Trophoblast cell (in vitro differentiated cells and primary cell): ENCODE data around the gene SUCLG2.

Experiments
- DNase-seq, 2 donors: peaks; one replicate each; pipeline ENCODE4 v3.0.0-alpha.2; 2016
- H2AFZ ChIP-seq: 2 replicates; pipeline ENCODE4 v1.6.1; 2013; ENCODE audit warnings: low read length, moderate library complexity, mild to moderate bottlenecking; ENCODE audit not compliant: insufficient read depth, poor library complexity
- H2AK5ac ChIP-seq: 2 replicates; pipeline ENCODE4 v1.6.1; 2013; ENCODE audit warnings: mild to moderate bottlenecking, low read length
- H2BK120ac ChIP-seq: 2 replicates; pipeline ENCODE4 v1.6.1; 2013; ENCODE audit warnings: low read length, mild to moderate bottlenecking, moderate library complexity; ENCODE audit not compliant: insufficient read depth, poor library complexity
- H2BK12ac ChIP-seq: 2 replicates; pipeline ENCODE4 v1.6.1; 2013; ENCODE audit warnings: mild to moderate bottlenecking, low read length, moderate library complexity
- H2BK5ac ChIP-seq: 2 replicates; pipeline ENCODE4 v1.6.1; 2013; ENCODE audit warnings: low read length, low read depth, moderate library complexity, mild to moderate bottlenecking; ENCODE audit not compliant: poor library complexity
- H3K14ac ChIP-seq: 2 replicates; pipeline ENCODE4 v1.6.1; 2013; ENCODE audit warnings: mild to moderate bottlenecking, low read length
- H3K18ac ChIP-seq: 2 replicates; pipeline ENCODE4 v1.6.1; 2013; ENCODE audit warnings: mild to moderate bottlenecking, low read length
- H3K23ac ChIP-seq: 2 replicates; pipeline ENCODE4 v1.6.1; 2013; ENCODE audit warnings: low read length
- H3K27ac ChIP-seq: 2 replicates; pipeline ENCODE4 v1.5.1; 2013; ENCODE audit warnings: low read depth, mild to moderate bottlenecking, inconsistent platforms, low read length, moderate library complexity
- H3K27me3 ChIP-seq: 2 replicates; pipeline ENCODE4 v1.6.1; 2013; ENCODE audit warnings: inconsistent platforms, mild to moderate bottlenecking, low read length, moderate library complexity; ENCODE audit not compliant: insufficient read depth
- H3K36me3 ChIP-seq, 2 experiments: 1 replicate in 1 of 2; 2 replicates in 1 of 2; pipeline ENCODE4 v1.6.1; 2013; ENCODE audit warnings: low read length in 2 of 2, mild to moderate bottlenecking in 2 of 2, moderate library complexity in 1 of 2; ENCODE audit not compliant: insufficient read depth in 2 of 2, control insufficient read depth in 1 of 2
- H3K4ac ChIP-seq: 2 replicates; pipeline ENCODE4 v1.6.1; 2013; ENCODE audit warnings: low read depth, mild to moderate bottlenecking, low read length, moderate library complexity
- H3K4me1 ChIP-seq, 2 experiments: 1 replicate in 1 of 2; 2 replicates in 1 of 2; pipeline ENCODE4 v1.6.1; 2013; ENCODE audit warnings: low read length in 2 of 2, mild to moderate bottlenecking in 2 of 2, moderate library complexity in 1 of 2; ENCODE audit not compliant: insufficient read depth in 2 of 2, control insufficient read depth in 1 of 2
- H3K4me2 ChIP-seq: 2 replicates; pipeline ENCODE4 v1.6.1; 2013; ENCODE audit warnings: inconsistent platforms, mild to moderate bottlenecking, low read length, moderate library complexity
- H3K4me3 ChIP-seq: 2 replicates; pipeline ENCODE4 v1.5.1; 2013; ENCODE audit warnings: mild to moderate bottlenecking, low read depth, low read length, inconsistent platforms
- H3K79me1 ChIP-seq: one replicate; pipeline ENCODE4 v1.6.1; 2013; ENCODE audit warnings: low read length
- H3K79me2 ChIP-seq: 2 replicates; pipeline ENCODE4 v1.6.1; 2013; ENCODE audit warnings: low read length, mild to moderate bottlenecking; ENCODE audit not compliant: control insufficient read depth, insufficient read depth, poor library complexity
- H3K9ac ChIP-seq: 2 replicates; pipeline ENCODE4 v1.6.1; 2013; ENCODE audit warnings: mild to moderate bottlenecking, low read length
- H3K9me3 ChIP-seq: 2 replicates; pipeline ENCODE4 v1.6.1; 2013; ENCODE audit warnings: low read depth, mild to moderate bottlenecking, control low read depth, inconsistent platforms, low read length; ENCODE audit not compliant: insufficient read depth
- H4K12ac ChIP-seq: 2 replicates; pipeline ENCODE4 v1.6.1; 2013; ENCODE audit warnings: low read depth, mild to moderate bottlenecking, low read length, moderate library complexity
- H4K8ac ChIP-seq: 2 replicates; pipeline ENCODE4 v1.6.1; 2013; ENCODE audit warnings: low read depth, mild to moderate bottlenecking, low read length, moderate library complexity
- H4K91ac ChIP-seq: one replicate; pipeline ENCODE4 v1.6.1; 2013; ENCODE audit warnings: low read depth, mild to moderate bottlenecking, low read length, moderate library complexity
- WGBS: extraction: QIAGEN DNeasy Blood & Tissue Kit; methylation state at CpG from one replicate; pipeline ENCODE4 v1.1.7; 2013; ENCODE audit warnings: missing lambda C conversion rate; ENCODE audit not compliant: insufficient read length, insufficient coverage; ENCODE audit errors: extremely low coverage; 5-methylcytosine and 5-hydroxymethylcytosine counted together

The SUCLG2 gene

GRCh38 chr3:67576441-67576840, 78.0 kb downstream of the SUCLG2 start:
- no peak overlapping the region for H2AFZ ChIP-seq
- H3K27me3 ChIP-seq: no peaks in the 10 kb centered on the region
- H3K4me3 ChIP-seq: no peak overlapping the region
- no peak overlapping the region for H3K4me2 ChIP-seq
- no peak overlapping the region for H3K27ac ChIP-seq
- H3K79me1 ChIP-seq: no peaks in the 10 kb centered on the region
- WGBS: no CpG with 5 or more reads among the region's 3 CpGs
- H3K4me1 ChIP-seq: peaks cover 3 to 5% of the 10 kb centered on the region in 2 experiments
- no peak overlapping the region for H3K9ac ChIP-seq
- H4K8ac ChIP-seq: no peak overlapping the region
- H4K91ac ChIP-seq: no peak overlapping the region
- no peak overlapping the region for H3K14ac ChIP-seq
- H2BK120ac ChIP-seq: no peak overlapping the region
- H3K18ac ChIP-seq: no peak overlapping the region
- H3K4ac ChIP-seq: no peak overlapping the region
- no peaks in the 10 kb centered on the region for H3K79me2 ChIP-seq
- H3K23ac ChIP-seq: no peak overlapping the region
- no peaks in the 10 kb centered on the region for H3K9me3 ChIP-seq
- no peak overlapping the region for H2BK5ac ChIP-seq
- no peak overlapping the region for H2BK12ac ChIP-seq
- no peaks in the 10 kb centered on the region for H3K36me3 ChIP-seq
- no peak overlapping the region for H2AK5ac ChIP-seq
- no peak for DNase-seq
- H4K12ac ChIP-seq: no peak overlapping the region

DNA sequence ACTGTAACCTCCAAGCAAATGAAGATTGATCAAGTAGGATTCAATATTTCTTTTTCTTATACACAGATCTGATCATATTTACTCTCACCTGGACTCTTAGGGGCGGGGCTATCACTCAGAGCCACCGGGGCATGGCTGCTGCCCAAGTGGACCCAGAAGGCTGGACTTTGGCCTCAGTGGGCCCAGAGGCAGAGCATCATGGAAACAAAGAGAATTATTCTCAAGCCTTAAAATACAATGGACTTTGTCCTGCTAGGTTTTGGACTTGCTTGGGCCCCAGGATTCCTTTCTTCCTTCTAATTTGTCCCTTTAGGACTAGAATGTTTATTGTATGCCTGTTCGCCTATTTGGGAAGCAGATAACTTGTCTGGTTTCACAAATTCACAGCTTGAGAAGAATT, 85.1 kb downstream of the SUCLG2 start:
- H3K79me1 ChIP-seq: no peaks in the 10 kb centered on the region
- no peak overlapping the region for H2BK12ac ChIP-seq
- no peak overlapping the region for H3K14ac ChIP-seq
- no peak overlapping the region for H2BK5ac ChIP-seq
- H2BK120ac ChIP-seq: no peak overlapping the region
- H3K27ac ChIP-seq: no peak overlapping the region
- H3K9ac ChIP-seq: no peak overlapping the region
- no CpG with 5 or more reads among the region's 3 CpGs for WGBS
- H4K8ac ChIP-seq: no peak overlapping the region
- DNase-seq: no peak
- no peak overlapping the region for H3K23ac ChIP-seq
- no peak overlapping the region for H2AK5ac ChIP-seq
- H3K27me3 ChIP-seq: no peaks in the 10 kb centered on the region
- no peaks in the 10 kb centered on the region for H3K9me3 ChIP-seq
- no peaks in the 10 kb centered on the region for H3K79me2 ChIP-seq
- H3K4ac ChIP-seq: no peak overlapping the region
- H4K91ac ChIP-seq: no peak overlapping the region
- peaks cover 0 to 2% of the 10 kb centered on the region in 2 experiments for H3K36me3 ChIP-seq
- H3K4me3 ChIP-seq: no peak overlapping the region
- H4K12ac ChIP-seq: no peak overlapping the region
- H3K18ac ChIP-seq: no peak overlapping the region
- no peak overlapping the region for H2AFZ ChIP-seq
- no peaks in the 10 kb centered on the region for H3K4me1 ChIP-seq
- no peak overlapping the region for H3K4me2 ChIP-seq

DNA sequence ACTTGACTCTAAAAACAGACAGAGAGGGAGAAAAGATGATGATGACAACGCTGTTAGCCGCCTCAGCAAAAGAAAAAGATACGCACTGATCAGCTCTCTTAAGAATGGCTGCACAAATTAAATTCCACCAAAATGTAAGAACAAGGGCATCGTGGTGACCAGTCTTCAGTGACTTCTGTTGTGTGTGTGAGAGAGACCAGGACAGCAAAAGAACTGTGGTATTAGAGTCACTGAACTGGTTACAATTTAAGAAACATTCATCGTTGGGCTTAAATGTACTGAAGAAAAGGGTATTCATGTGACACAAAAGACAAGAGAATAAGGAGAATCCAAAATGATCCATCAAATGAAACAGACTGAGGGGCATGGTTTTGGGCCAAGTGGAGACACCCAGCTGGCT, 86.5 kb downstream of the SUCLG2 start:
- Histone ChIP-seq H4K91ac (no peak overlapping the region), H3K79me2 (no peaks in the 10 kb centered on the region), H3K4me3 (no peak overlapping the region)

GRCh38 chr3:67564973-67565372, 89.4 kb downstream of the SUCLG2 start:
- Histone ChIP-seq H2AFZ (no peak overlapping the region), H4K91ac (no peak overlapping the region), H3K9ac (no peak overlapping the region), H2BK12ac (no peak overlapping the region), H3K9me3 (no peaks in the 10 kb centered on the region), H2BK120ac (no peak overlapping the region), H2BK5ac (no peak overlapping the region), H3K18ac (no peak overlapping the region), H4K8ac (no peak overlapping the region), H3K23ac (no peak overlapping the region), H3K4ac (no peak overlapping the region), H3K14ac (no peak overlapping the region), H3K27me3 (no peaks in the 10 kb centered on the region), H3K4me3 (no peak overlapping the region), H4K12ac (no peak overlapping the region), H3K27ac (no peak overlapping the region), H3K79me1 (no peaks in the 10 kb centered on the region), H3K36me3 (no peaks in the 10 kb centered on the region), H3K79me2 (no peaks in the 10 kb centered on the region), H2AK5ac (no peak overlapping the region), H3K4me1 (no peaks in the 10 kb centered on the region), H3K4me2 (no peak overlapping the region)
- WGBS: no CpG with 5 or more reads among the region's 1 CpG
- no peak for DNase-seq

More for the DNA sequence above, 86.5 kb downstream of the SUCLG2 start:
- H3K9ac ChIP-seq: no peak overlapping the region
- no CpG with 5 or more reads among the region's 5 CpGs for WGBS
- H3K27ac ChIP-seq: no peak overlapping the region
- H2AK5ac ChIP-seq: no peak overlapping the region
- no peak overlapping the region for H3K4ac ChIP-seq
- H3K9me3 ChIP-seq: no peaks in the 10 kb centered on the region
- no peak overlapping the region for H4K8ac ChIP-seq
- H3K18ac ChIP-seq: no peak overlapping the region
- H2BK12ac ChIP-seq: no peak overlapping the region
- no peaks in the 10 kb centered on the region for H3K79me1 ChIP-seq
- no peak for DNase-seq
- H3K4me1 ChIP-seq: no peaks in the 10 kb centered on the region
- no peak overlapping the region for H2BK120ac ChIP-seq
- H3K23ac ChIP-seq: no peak overlapping the region
- H3K14ac ChIP-seq: no peak overlapping the region
- H2BK5ac ChIP-seq: no peak overlapping the region
- H3K27me3 ChIP-seq: no peaks in the 10 kb centered on the region
- H3K36me3 ChIP-seq: peaks cover 0 to 2% of the 10 kb centered on the region in 2 experiments
- H2AFZ ChIP-seq: no peak overlapping the region
- H3K4me2 ChIP-seq: no peak overlapping the region
- no peak overlapping the region for H4K12ac ChIP-seq
